Measurements from ENCODE around the gene MAPRE3. TPM values are rescaled to one million over a fixed set of nuclear protein-coding genes. Genes with fewer than 3 reads are reported as not detected.
"Not testable (repeated sequence)": the region's sequence is repeated elsewhere in the genome, so short reads cannot be mapped to it uniquely, and the experiment has no call there.

MAPRE3 gene
- total and polyA plus RNA-seq, 2 donors (not counting 3 experiments of a cell fraction or from before 2014, with no cell fraction given), result 4.4 to 6.1 TPM

DNA sequence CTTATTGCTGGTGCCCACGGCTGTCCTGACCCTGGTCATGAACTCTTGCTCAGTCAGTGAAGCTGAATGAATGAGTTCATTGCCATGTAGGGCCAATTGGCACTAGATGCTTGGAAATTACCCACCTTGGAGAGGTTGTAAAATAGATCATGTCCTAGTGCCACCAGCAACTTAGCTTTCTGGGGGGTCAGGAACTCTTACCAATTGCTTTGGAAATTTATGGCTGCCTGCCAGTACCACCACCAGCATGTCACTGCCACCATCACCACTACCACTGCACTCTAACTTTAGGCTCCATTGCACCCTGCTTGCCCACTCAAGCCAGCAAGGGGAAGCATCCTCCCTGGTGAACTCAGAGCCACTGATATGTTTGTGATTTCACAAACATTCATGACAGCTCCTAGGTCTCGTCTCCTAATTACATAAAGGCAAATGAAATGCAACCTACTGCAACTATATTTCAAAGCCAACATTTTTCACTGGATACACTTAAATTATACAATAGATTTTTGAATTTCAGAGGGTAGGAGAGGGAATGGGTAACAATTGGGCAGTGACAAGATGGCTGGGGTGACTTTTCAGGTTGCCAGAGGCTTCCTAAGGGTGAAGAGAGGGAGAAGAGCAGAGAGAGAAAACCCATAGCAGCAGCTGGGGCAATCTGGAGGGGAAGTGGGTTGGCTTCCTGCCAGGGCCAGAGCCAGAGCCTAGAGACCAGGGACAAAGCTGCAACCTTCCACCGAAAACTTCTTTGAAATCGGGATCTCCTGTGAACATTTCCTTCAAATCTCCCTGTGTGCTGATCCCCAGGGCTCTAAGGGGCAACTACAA, 104.5 kb downstream of the MAPRE3 start:
- FAIRE-seq, result peak; percentile 40
- peak; percentile 33 for DNase-seq (ENCODE audit: low read depth, low spot score)
- no peaks in the 10 kb centered on the region for H3K9me3 ChIP-seq (replicated peaks; ENCODE audit: control insufficient read depth, insufficient read depth, low read length)
- H3K4me2 ChIP-seq (ENCODE audit: insufficient read depth, low read length), result no peak overlapping the region
- BruUV-seq (replicated peaks), result no TSS peak
- H3K27ac ChIP-seq (ENCODE audit: insufficient read depth, low read depth, low read length), result no peak overlapping the region
- H3K9me1 ChIP-seq (replicated peaks; ENCODE audit: control insufficient read depth, extremely low read depth, insufficient read depth, low read length), result no peaks in the 10 kb centered on the region
- dilution Hi-C loops (cut with MboI; ENCODE audit: extremely low pct_ligation_motif_present, low sequenced_read_pairs) (no loop called here), intact Hi-C loops (cut with micrococcal nuclease) (no loop called here)
- H3K79me2 ChIP-seq (ENCODE audit: control insufficient read depth, insufficient read depth, low read length), result peaks cover 14% of the 10 kb centered on the region
- no peak overlapping the region for H3K4me3 ChIP-seq (replicated peaks in 1 of 3; ENCODE audit: insufficient read depth in 1 of 3, low read depth in 1 of 3, low read length in 3 of 3)
- peaks cover 13% of the 10 kb centered on the region for H3K4me1 ChIP-seq (ENCODE audit: control insufficient read depth, extremely low read depth, insufficient read depth, low read length)
- POLR2A ChIA-PET, result interaction anchor here (0.5 kb wide), 1 partner anchor 13 kb away, joined by 7 read pairs; no protein-coding TSS in a partner anchor
- no peak overlapping the region for H2AFZ ChIP-seq (ENCODE audit: low read depth, low read length)
- no peaks in the 10 kb centered on the region for H4K20me1 ChIP-seq (replicated peaks; ENCODE audit: control insufficient read depth, extremely low read depth, insufficient read depth, low read length)
- no peaks in the 10 kb centered on the region for H3K27me3 ChIP-seq (ENCODE audit: control insufficient read depth in 2 of 2, insufficient read depth in 2 of 2, low read length in 2 of 2)
- TF ChIP-seq GATA2 (IDR thresholded peaks at IDR 0.05; ENCODE audit: insufficient read depth, insufficient read length, low read depth, low read length), result no peak
- no peak for TF ChIP-seq POLR2AphosphoS5 (IDR thresholded peaks at IDR 0.05; ENCODE audit: insufficient read depth, low read depth, low read length)
- TF ChIP-seq, protein P1, sequence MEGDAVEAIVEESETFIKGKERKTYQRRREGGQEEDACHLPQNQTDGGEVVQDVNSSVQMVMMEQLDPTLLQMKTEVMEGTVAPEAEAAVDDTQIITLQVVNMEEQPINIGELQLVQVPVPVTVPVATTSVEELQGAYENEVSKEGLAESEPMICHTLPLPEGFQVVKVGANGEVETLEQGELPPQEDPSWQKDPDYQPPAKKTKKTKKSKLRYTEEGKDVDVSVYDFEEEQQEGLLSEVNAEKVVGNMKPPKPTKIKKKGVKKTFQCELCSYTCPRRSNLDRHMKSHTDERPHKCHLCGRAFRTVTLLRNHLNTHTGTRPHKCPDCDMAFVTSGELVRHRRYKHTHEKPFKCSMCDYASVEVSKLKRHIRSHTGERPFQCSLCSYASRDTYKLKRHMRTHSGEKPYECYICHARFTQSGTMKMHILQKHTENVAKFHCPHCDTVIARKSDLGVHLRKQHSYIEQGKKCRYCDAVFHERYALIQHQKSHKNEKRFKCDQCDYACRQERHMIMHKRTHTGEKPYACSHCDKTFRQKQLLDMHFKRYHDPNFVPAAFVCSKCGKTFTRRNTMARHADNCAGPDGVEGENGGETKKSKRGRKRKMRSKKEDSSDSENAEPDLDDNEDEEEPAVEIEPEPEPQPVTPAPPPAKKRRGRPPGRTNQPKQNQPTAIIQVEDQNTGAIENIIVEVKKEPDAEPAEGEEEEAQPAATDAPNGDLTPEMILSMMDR (IDR thresholded peaks at IDR 0.05; ENCODE audit: extremely low read depth in 1 of 2, insufficient read depth in 1 of 2, low read depth in 1 of 2, low read length in 2 of 2), result no peak
- no peak for TF ChIP-seq JUN (IDR thresholded peaks at IDR 0.05; ENCODE audit: borderline replicate concordance, insufficient read depth, insufficient read length, low read depth)
- no peak for TF ChIP-seq POLR2A (IDR thresholded peaks at IDR 0.05; ENCODE audit: low read depth, low read length)
- TF ChIP-seq, protein P2, sequence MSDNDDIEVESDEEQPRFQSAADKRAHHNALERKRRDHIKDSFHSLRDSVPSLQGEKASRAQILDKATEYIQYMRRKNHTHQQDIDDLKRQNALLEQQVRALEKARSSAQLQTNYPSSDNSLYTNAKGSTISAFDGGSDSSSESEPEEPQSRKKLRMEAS (IDR thresholded peaks at IDR 0.05; ENCODE audit: insufficient read depth, insufficient read length), result no peak
- no peak for TF ChIP-seq EZH2 (IDR thresholded peaks at IDR 0.05; ENCODE audit: borderline replicate concordance, low read depth, low read length, severe bottlenecking)
- TF ChIP-seq MYC (IDR thresholded peaks at IDR 0.05; ENCODE audit: low read depth, low read length), result no peak
- no peak for TF ChIP-seq FOS (IDR thresholded peaks at IDR 0.05; ENCODE audit: borderline replicate concordance, insufficient read depth, low read length)
- H3K36me3 ChIP-seq (ENCODE audit: control insufficient read depth in 2 of 2, extremely low read depth in 1 of 2, insufficient read depth in 2 of 2, low read length in 2 of 2), result no peaks in the 10 kb centered on the region
- CTCF ChIA-PET, result interaction anchor here (0.7 to 0.9 kb wide), 2 partner anchors 9 to 667 kb away, joined by 3 read pairs; no protein-coding TSS in a partner anchor
- H3K9ac ChIP-seq (replicated peaks; ENCODE audit: extremely low read depth, insufficient read depth, low read length), result no peak overlapping the region

DNA sequence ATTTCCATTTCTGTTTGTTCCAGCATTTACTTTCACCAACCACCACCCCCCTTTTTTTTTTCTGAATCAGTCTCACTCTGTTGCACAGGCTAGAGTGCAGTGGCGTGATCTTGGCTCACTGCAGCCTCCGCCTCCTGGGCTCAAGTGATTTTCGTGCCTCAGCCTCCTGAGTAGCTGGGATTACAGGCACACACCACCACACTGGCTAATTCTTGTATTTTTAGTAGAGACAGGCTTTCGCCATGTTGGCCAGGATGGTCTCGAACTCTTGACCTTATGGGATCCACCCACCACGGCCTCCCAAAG, 105.1 kb downstream of the MAPRE3 start:
- DNase-seq (ENCODE audit: low read depth, low spot score); CTCF ChIA-PET; H2AFZ ChIP-seq (ENCODE audit: low read depth, low read length); H3K27ac ChIP-seq (ENCODE audit: insufficient read depth, low read depth, low read length); dilution Hi-C loops (cut with MboI; ENCODE audit: extremely low pct_ligation_motif_present, low sequenced_read_pairs); H3K27me3 ChIP-seq (ENCODE audit: control insufficient read depth in 2 of 2, insufficient read depth in 2 of 2, low read length in 2 of 2); H3K9me3 ChIP-seq (replicated peaks; ENCODE audit: control insufficient read depth, insufficient read depth, low read length); H3K9me1 ChIP-seq (replicated peaks; ENCODE audit: control insufficient read depth, extremely low read depth, insufficient read depth, low read length); H3K79me2 ChIP-seq (ENCODE audit: control insufficient read depth, insufficient read depth, low read length); H3K9ac ChIP-seq (replicated peaks; ENCODE audit: extremely low read depth, insufficient read depth, low read length); FAIRE-seq; H3K4me2 ChIP-seq (ENCODE audit: insufficient read depth, low read length); H3K4me1 ChIP-seq (ENCODE audit: control insufficient read depth, extremely low read depth, insufficient read depth, low read length); H3K36me3 ChIP-seq (ENCODE audit: control insufficient read depth in 2 of 2, extremely low read depth in 1 of 2, insufficient read depth in 2 of 2, low read length in 2 of 2); intact Hi-C loops (cut with micrococcal nuclease); BruUV-seq (replicated peaks); H3K4me3 ChIP-seq (replicated peaks in 1 of 3; ENCODE audit: insufficient read depth in 1 of 3, low read depth in 1 of 3, low read length in 3 of 3); H4K20me1 ChIP-seq (replicated peaks; ENCODE audit: control insufficient read depth, extremely low read depth, insufficient read depth, low read length): not testable (repeated sequence)
- POLR2A ChIA-PET, result interaction anchor here (0.5 kb wide), 1 partner anchor 12 kb away, joined by 7 read pairs; no protein-coding TSS in a partner anchor

All from endothelial cell of umbilical vein (primary cell).